ENCODE data around the gene RNF43.

- TF ChIP-seq, protein P1, sequence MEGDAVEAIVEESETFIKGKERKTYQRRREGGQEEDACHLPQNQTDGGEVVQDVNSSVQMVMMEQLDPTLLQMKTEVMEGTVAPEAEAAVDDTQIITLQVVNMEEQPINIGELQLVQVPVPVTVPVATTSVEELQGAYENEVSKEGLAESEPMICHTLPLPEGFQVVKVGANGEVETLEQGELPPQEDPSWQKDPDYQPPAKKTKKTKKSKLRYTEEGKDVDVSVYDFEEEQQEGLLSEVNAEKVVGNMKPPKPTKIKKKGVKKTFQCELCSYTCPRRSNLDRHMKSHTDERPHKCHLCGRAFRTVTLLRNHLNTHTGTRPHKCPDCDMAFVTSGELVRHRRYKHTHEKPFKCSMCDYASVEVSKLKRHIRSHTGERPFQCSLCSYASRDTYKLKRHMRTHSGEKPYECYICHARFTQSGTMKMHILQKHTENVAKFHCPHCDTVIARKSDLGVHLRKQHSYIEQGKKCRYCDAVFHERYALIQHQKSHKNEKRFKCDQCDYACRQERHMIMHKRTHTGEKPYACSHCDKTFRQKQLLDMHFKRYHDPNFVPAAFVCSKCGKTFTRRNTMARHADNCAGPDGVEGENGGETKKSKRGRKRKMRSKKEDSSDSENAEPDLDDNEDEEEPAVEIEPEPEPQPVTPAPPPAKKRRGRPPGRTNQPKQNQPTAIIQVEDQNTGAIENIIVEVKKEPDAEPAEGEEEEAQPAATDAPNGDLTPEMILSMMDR (IDR thresholded peaks at IDR 0.05): no peak
- no peak for TF ChIP-seq POLR2A (IDR thresholded peaks at IDR 0.05)
These were observed 47.9 kb downstream of the RNF43 start for GRCh38 chr17:58369214-58370031.
